NCI-H1417 treated with DMSO at 0.1 percent for 48 hours (cell line): ENCODE data around the gene LRRK2.
"Not testable (repeated sequence)": the region's sequence is repeated elsewhere in the genome, so short reads cannot be mapped to it uniquely, and the experiment has no call there.

Source experiments
- DNase-seq: peaks from one replicate; lab custom pipeline; 2025; lab: John Stamatoyannopoulos, UW

The LRRK2 gene

GRCh38 chr12:40248585-40249297 is 23.9 kb downstream of the LRRK2 start:
- DNase-seq: no peak

GRCh38 chr12:40250652-40251051 is 25.9 kb downstream of the LRRK2 start:
- DNase-seq: not testable (repeated sequence)

GRCh38 chr12:40253936-40254335 is 29.1 kb downstream of the LRRK2 start:
- DNase-seq: no peak

GRCh38 chr12:40254455-40255085 is 29.8 kb downstream of the LRRK2 start:
- DNase-seq: no peak

GRCh38 chr12:40258371-40258770 is 33.6 kb downstream of the LRRK2 start:
- DNase-seq: no peak

- no peak for DNase-seq
These were observed 37.1 kb downstream of the LRRK2 start for GRCh38 chr12:40261937-40262336.

GRCh38 chr12:40262657-40263056 is 37.9 kb downstream of the LRRK2 start:
- no peak for DNase-seq

GRCh38 chr12:40263616-40264409 is 39.0 kb downstream of the LRRK2 start:
- no peak for DNase-seq

GRCh38 chr12:40271981-40272664 is 47.3 kb downstream of the LRRK2 start:
- no peak for DNase-seq

GRCh38 chr12:40281791-40282364 is 57.1 kb downstream of the LRRK2 start:
- no peak for DNase-seq

GRCh38 chr12:40286583-40286982 is 61.8 kb downstream of the LRRK2 start:
- no peak for DNase-seq

- DNase-seq: no peak
These were observed 62.7 kb downstream of the LRRK2 start for GRCh38 chr12:40287369-40287975.

- no peak for DNase-seq
These were observed 68.1 kb downstream of the LRRK2 start for GRCh38 chr12:40292788-40293429.

- no peak for DNase-seq
These were observed 73.5 kb downstream of the LRRK2 start for GRCh38 chr12:40298341-40298740.

- no peak for DNase-seq
These were observed 75.7 kb downstream of the LRRK2 start for GRCh38 chr12:40300490-40300889.

GRCh38 chr12:40309001-40309400 is 84.2 kb downstream of the LRRK2 start:
- no peak for DNase-seq

- no peak for DNase-seq
These were observed 85.4 kb downstream of the LRRK2 start for GRCh38 chr12:40310211-40310610.

GRCh38 chr12:40312196-40312595 is 87.4 kb downstream of the LRRK2 start:
- no peak for DNase-seq

GRCh38 chr12:40312982-40313576 is 88.3 kb downstream of the LRRK2 start:
- DNase-seq: no peak

GRCh38 chr12:40313928-40314327 is 89.1 kb downstream of the LRRK2 start:
- DNase-seq: no peak

- DNase-seq: no peak
These were observed 90.1 kb downstream of the LRRK2 start for GRCh38 chr12:40314927-40315326.
